C4-2B (cell line): ENCODE results near the gene MATN1.

ENCODE experiments used
- H3K27ac ChIP-seq: fragments of 450-650 bp; 2 replicates; pipeline ENCODE4 v1.5.1; 2017
- ZFX ChIP-seq: fragments of 450-650 bp; IDR thresholded peaks from 2 replicates; pipeline ENCODE4 v1.6.1; 2017
- TF ChIP-seq, protein P1 (sequence below): fragments of 450-650 bp; conservative IDR thresholded peaks from 2 replicates; pipeline ENCODE4 v1.5.1; 2017; ENCODE audit warnings: mild to moderate bottlenecking

Gene MATN1

DNA sequence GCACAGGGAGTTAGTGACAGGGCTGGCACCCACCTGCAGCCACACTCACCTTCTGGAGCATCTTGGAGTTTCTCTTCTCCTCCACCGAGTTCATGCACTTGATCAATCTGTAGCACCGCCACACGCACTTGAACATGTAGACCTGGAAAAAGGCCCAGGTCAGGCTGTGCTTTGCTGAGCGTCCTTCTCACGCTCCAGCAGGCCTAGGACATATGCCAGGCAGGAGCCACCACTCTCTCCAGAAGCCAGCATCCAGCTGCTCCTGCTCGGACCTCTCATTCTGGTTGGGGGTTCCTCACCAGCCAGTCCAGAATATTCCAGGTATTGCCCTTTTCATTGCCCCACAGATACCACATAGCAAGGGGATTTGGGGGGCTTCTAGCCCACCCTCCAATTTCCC, 11.7 kb upstream of the MATN1 start:
- TF ChIP-seq, protein P1, sequence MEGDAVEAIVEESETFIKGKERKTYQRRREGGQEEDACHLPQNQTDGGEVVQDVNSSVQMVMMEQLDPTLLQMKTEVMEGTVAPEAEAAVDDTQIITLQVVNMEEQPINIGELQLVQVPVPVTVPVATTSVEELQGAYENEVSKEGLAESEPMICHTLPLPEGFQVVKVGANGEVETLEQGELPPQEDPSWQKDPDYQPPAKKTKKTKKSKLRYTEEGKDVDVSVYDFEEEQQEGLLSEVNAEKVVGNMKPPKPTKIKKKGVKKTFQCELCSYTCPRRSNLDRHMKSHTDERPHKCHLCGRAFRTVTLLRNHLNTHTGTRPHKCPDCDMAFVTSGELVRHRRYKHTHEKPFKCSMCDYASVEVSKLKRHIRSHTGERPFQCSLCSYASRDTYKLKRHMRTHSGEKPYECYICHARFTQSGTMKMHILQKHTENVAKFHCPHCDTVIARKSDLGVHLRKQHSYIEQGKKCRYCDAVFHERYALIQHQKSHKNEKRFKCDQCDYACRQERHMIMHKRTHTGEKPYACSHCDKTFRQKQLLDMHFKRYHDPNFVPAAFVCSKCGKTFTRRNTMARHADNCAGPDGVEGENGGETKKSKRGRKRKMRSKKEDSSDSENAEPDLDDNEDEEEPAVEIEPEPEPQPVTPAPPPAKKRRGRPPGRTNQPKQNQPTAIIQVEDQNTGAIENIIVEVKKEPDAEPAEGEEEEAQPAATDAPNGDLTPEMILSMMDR, result no peak
- TF ChIP-seq ZFX, result no peak
- H3K27ac ChIP-seq, result no peak overlapping the region

DNA sequence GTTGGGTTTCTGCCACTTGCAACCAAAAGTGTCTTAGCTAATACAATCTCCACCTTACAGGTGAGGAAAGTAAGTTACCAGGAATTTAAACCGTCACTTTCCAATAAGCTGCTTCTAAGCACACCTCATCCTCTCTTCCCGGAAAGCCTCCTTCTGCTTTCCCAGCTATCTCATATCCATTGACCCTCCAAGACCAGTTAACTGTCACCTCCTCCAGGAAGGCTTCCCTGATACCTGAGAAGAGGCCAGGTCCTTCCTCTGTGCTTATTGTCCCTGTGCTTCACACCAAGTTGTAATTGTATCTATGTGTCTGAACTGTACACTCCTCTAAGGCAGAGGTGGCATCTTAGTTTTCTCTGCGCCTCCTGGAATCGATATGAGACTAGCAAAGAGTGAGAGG, 11.2 kb upstream of the MATN1 start:
- H3K27ac ChIP-seq, result no peak overlapping the region
- TF ChIP-seq, protein P1, result no peak
- no peak for TF ChIP-seq ZFX

DNA sequence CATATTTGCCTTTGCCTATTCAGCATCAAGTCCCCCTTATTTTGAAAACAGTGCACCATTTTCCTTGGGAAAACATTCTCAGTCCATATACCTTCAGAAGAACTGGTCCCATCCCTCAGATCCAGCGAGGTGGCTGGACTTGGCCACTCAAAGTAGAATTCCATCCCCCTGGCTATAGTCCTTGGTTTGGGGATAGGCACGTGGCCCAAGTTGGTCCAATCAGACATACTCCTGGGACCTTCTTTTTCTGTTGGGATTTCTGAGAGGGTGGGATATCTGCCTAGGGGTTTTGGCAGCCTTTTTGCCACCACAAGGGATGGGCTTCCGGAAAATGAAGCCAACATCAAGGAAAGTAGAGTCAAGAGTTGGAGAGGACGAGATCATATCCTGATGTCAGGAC, 10.7 kb upstream of the MATN1 start:
- no peak for TF ChIP-seq ZFX
- TF ChIP-seq, protein P1, result no peak
- no peak overlapping the region for H3K27ac ChIP-seq

DNA sequence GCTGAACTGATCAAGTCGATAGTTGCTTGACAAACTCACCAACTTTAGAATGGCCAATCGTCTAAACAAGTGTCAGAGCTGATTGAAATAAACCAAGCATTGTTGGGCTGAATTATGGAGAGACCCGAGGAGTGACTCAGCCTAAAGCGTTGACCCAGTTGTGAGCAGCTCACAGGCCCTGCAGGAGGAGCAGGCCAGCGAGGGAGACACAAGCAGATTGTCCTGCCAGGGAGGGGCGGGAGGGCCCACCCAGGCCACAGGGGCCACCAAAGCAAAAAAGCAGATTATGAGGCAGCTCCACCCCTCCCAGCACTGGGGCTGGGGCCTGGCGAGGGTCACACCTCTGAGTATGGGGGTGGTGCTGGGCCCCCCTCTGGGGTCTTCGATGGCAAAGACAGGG, 10.1 kb upstream of the MATN1 start:
- no peak for TF ChIP-seq ZFX
- no peak overlapping the region for H3K27ac ChIP-seq

DNA sequence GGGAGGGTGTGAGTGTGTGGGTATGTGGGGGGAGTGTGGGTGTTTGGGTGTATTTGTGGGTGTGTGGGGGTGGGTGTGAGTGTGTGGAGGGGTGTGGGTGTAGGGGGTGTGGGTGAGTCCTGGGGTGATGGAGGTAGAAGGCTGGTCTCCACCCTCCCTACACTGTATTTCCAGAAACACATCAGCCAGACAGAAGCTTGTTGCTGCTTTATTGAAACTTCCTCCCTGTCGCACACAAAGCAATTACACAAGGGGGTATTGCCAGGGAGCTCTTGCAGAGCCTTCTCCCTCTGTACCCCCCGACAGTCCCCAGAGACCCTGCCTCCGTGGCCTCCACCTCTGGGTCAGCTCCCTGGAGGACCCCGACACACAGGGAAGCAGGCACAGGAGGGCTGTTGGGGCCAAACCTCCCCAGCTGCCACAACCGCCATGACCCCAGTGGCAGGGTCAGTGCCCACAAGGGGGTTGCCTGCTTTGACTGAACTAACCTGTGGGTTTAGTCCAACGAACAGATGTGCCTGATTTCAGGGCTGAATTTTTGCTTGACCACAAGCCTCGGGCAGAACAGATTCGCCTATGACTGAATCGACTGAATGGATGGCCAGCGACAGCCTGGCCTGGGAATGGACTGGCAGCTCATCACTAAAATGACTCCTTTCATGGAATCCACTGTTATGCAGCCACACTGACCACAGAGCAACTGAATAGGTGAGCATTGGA, 9.1 kb upstream of the MATN1 start:
- TF ChIP-seq, protein P1, result no peak
- no peak for TF ChIP-seq ZFX
- H3K27ac ChIP-seq, result no peak overlapping the region

DNA sequence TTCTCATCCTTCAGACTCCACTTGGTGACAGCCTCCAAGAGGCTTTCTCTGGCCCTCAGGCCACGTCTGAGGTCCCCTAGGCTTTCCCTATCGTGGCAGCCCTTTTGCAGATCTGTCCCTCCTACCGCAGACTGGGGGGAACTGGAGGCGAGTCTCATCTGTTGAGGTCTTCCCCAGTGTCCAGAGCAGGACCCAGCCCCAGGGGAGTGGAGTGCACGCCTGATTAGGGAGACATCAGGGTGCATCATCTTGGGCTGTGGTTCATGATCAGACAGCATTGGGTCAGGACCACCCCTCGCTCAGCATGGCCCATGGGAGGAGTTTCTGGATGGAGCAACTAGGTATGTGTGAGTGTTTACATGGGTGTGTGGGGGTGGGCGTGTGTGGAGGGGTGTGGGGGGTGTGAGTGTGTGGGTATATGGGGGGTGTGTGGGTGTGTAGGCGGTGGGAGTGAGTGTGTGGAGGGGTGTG, 8.5 kb upstream of the MATN1 start:
- H3K27ac ChIP-seq, result no peak overlapping the region
- TF ChIP-seq ZFX, result no peak
- TF ChIP-seq, protein P1, result no peak

DNA sequence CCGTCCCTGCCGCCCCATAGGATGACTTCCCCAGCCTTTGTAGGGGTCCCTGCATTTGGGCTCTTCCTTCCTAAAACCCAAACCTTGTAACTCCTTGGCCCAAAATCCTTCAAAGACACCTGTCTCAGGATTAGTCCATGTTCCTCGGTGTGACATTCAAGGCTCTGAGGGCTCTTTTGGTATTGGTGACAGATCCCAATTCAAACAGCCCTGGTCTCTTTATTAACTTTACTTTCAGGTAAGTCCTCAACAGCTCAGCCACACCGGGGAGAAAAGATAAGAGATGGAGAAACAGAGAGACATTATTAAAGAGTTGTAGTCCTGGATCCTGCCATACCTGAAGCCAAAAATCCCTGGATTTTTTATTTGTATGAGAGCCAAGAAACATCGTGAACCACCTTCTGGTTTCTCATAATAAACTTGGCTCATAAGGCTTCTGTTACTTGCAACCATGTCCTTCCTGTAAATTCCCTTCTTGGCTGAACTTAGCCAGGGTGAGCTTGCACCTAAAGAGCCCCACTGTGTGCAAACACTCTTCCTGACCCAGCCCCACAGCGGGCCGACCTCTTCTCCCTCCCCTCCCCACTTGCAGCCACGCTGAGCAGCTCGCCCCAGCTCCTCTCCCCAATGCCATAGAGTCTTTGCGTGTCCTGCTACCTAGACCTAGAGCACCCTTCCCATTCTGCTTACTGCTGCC, 7.9 kb upstream of the MATN1 start:
- TF ChIP-seq, protein P1, result no peak
- TF ChIP-seq ZFX, result no peak
- no peak overlapping the region for H3K27ac ChIP-seq
